Measurements from ENCODE around the gene GSTK1. TPM values are rescaled to one million over a fixed set of nuclear protein-coding genes. Genes with fewer than 3 reads are reported as not detected.

Gene GSTK1
- total and polyA plus RNA-seq, 10 of the 15 experiments (the other 5 are each of a cell fraction or from before 2014, with no cell fraction given) = 76.2 to 166 (median 127) TPM

- Histone ChIP-seq H3K4me3 (no peak overlapping the region), H3K4me2 (ENCODE audit: control insufficient read depth, insufficient read depth) (no peak overlapping the region), H3K79me2 (ENCODE audit: control insufficient read depth, insufficient read depth, low read length) (no peaks in the 10 kb centered on the region), H3K9ac (ENCODE audit: control insufficient read depth, insufficient read depth, low read length) (no peak overlapping the region), H3K27ac (ENCODE audit: control insufficient read depth, insufficient read depth) (no peak overlapping the region), H3K27me3 (replicated peaks in 1 of 2; ENCODE audit: control insufficient read depth in 2 of 2, insufficient read depth in 2 of 2, low read length in 1 of 2) (no peaks in the 10 kb centered on the region), H2AFZ (ENCODE audit: control insufficient read depth, low read depth, low read length) (no peak overlapping the region), H3K4me1 (ENCODE audit: control insufficient read depth, insufficient read depth, low read length) (no peaks in the 10 kb centered on the region), H4K20me1 (ENCODE audit: control insufficient read depth, insufficient read depth) (no peaks in the 10 kb centered on the region), H3K9me3 (replicated peaks; ENCODE audit: control insufficient read depth, insufficient read depth, low read length) (no peaks in the 10 kb centered on the region; the same call in 2 of the 3 replicates), H3K36me3 (ENCODE audit: control insufficient read depth in 2 of 2, insufficient read depth in 2 of 2, low read length in 1 of 2) (no peaks in the 10 kb centered on the region)
- RAD21 ChIA-PET (ENCODE audit: unreplicated experiment) = interaction anchor here (1.0 kb wide), 1 partner anchor 52 kb away, joined by 4 read pairs; no protein-coding TSS in a partner anchor
- POLR2A ChIA-PET = no interaction called here
- ATAC-seq (no peak), FAIRE-seq (no peak), DNase-seq (ENCODE audit: low read depth, low spot score) (no peak)
- SMC1A ChIA-PET (ENCODE audit: uncharacterized antibody, unreplicated experiment) = interaction anchor here (0.7 kb wide), 1 partner anchor 30 kb away, joined by 3 read pairs; no protein-coding TSS in a partner anchor
- intact Hi-C loops (cut with micrococcal nuclease; ENCODE audit: unreplicated experiment) = loop anchor here (10.0 kb wide), 1 partner anchor 877 kb away; the partner anchor contains the start of gene OR2A14
- no TSS peak for BruUV-seq (replicated peaks)
- in situ Hi-C loops (cut with MboI) = no loop called here
- CTCF ChIA-PET = interaction anchor here (0.7 to 9.4 kb wide), 3 partner anchors 7 to 523 kb away, joined by 4 to 66 read pairs (median 4); no protein-coding TSS in a partner anchor
- WGBS (ENCODE audit: insufficient coverage, insufficient replicate concordance, low lambda C conversion rate, missing lambda C conversion rate) = 0% methylated on average over 1 of the region's 1 CpG
- no peak for TF ChIP-seq ATF2 (IDR thresholded peaks at IDR 0.05; ENCODE audit: low read length)
- no peak for TF ChIP-seq EZH2 (IDR thresholded peaks at IDR 0.05; ENCODE audit: borderline replicate concordance, control insufficient read depth, low read depth, low read length)
- no peak for TF ChIP-seq ZBED1 (IDR thresholded peaks at IDR 0.05; ENCODE audit: borderline replicate concordance)
- no peak for TF ChIP-seq PAX5 (IDR thresholded peaks at IDR 0.05; ENCODE audit: borderline replicate concordance, low read depth, low read length)
- no peak for TF ChIP-seq SIX5 (IDR thresholded peaks at IDR 0.05; ENCODE audit: low read depth, low read length, severe bottlenecking)
- no peak for TF ChIP-seq MXI1 (IDR thresholded peaks at IDR 0.05; ENCODE audit: low read depth, low read length)
- TF ChIP-seq HDGF (IDR thresholded peaks at IDR 0.05) = no peak
- TF ChIP-seq IKZF1 (conservative IDR thresholded peaks at IDR 0.05) = no peak
These were observed 15.9 kb upstream of the GSTK1 start for GRCh38 chr7:143247372-143247771.
